GM10847 (cell line): ENCODE results near the gene CASP4.

Source experiments
- POLR2A ChIP-seq: IDR thresholded peaks from 2 replicates; pipeline ENCODE4 v1.6.1; 2011; ENCODE audit not compliant: insufficient read length; ENCODE audit errors: extremely low read depth

Gene CASP4

GRCh38 chr11:104917271-104918112, 50.9 kb downstream of the CASP4 start:
- TF ChIP-seq POLR2A = no peak

- no peak for TF ChIP-seq POLR2A
These were observed 51.9 kb downstream of the CASP4 start for GRCh38 chr11:104916442-104916841.

GRCh38 chr11:104912102-104912501, 56.3 kb downstream of the CASP4 start:
- no peak for TF ChIP-seq POLR2A

GRCh38 chr11:104908186-104908531, 60.2 kb downstream of the CASP4 start:
- no peak for TF ChIP-seq POLR2A

GRCh38 chr11:104907521-104908185, 60.7 kb downstream of the CASP4 start:
- TF ChIP-seq POLR2A = no peak

GRCh38 chr11:104905271-104905670, 63.1 kb downstream of the CASP4 start:
- no peak for TF ChIP-seq POLR2A

GRCh38 chr11:104899226-104899625, 69.1 kb downstream of the CASP4 start:
- TF ChIP-seq POLR2A = no peak

- TF ChIP-seq POLR2A = no peak
These were observed 69.7 kb downstream of the CASP4 start for GRCh38 chr11:104898685-104899013.

- TF ChIP-seq POLR2A = no peak
These were observed 70.3 kb downstream of the CASP4 start, which contains the start of gene CASP12 for GRCh38 chr11:104897891-104898684. Gene CASP12, minus strand, starts transcription at chr11:104898460.

GRCh38 chr11:104895634-104896033, 72.7 kb downstream of the CASP4 start:
- no peak for TF ChIP-seq POLR2A

- no peak for TF ChIP-seq POLR2A
These were observed 74.5 kb downstream of the CASP4 start for GRCh38 chr11:104893876-104894275.
